HG02678 (cell line): ENCODE measurements around the gene TMEM271.
"Not testable (repeated sequence)": the region's sequence is repeated elsewhere in the genome, so short reads cannot be mapped to it uniquely, and the experiment has no call there.

Experiments
- ATAC-seq: cut with Tn5 transposase; IDR thresholded peaks from one replicate; pipeline ENCODE4 v1.9.1; 2021; ENCODE audit warnings: mild to moderate bottlenecking, moderate library complexity; ENCODE audit not compliant: unreplicated experiment

TMEM271 gene

DNA sequence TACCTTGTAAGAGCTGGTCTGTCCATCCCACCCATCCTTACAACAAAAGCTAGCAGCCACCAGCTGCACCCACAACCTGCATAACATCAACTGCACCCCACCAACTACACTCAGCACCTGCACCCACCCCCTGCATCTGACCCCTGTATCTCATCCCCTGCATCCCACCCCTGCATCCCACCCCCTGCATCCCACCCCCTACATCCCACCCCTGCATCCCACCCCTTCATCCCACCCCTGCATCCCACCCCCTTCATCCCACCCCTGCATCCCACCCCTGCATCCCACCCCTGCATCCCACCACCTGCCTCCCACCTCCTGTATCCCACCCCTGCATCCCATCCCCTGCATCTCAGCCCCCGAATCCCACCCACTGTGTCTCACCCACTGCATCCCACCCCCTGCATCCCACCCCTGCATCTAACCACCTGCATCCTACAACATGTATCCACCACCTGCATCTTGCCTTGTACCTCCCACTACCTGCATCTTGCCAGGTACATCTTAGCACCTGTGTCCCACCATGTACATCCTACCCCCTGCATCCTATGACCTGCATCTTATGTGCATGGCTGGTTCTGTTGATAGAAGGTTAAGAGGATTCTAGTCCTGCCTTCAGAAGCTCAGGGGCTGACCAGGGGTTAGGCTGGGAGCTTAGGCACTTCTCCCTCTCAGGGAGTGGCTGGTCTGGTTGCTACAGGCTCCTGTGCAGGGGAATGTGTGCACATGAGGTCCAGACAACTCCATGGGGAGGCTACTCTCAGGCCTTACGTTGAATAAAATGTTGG lies 9.4 kb downstream of the TMEM271 start:
- ATAC-seq: no peak

DNA sequence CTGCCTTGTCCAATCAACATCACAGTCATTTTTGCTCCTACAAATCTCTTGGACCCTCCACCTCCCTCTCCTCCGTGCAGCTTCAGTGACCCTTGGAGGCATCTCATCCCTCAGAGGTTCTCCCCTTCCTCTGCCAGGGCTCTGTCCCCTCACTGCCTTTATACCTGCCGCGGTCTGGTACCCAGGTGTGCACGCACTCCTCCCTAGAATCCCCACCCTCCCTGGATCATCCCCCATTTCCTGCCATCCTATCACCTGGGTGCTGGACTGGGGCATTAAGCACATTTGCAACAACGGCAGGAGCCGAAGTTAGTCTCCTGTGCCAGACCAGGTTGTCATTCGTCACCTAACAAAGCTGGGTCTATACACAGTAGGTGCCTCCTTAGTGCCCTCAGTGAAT lies 10.1 kb downstream of the TMEM271 start:
- no peak for ATAC-seq

DNA sequence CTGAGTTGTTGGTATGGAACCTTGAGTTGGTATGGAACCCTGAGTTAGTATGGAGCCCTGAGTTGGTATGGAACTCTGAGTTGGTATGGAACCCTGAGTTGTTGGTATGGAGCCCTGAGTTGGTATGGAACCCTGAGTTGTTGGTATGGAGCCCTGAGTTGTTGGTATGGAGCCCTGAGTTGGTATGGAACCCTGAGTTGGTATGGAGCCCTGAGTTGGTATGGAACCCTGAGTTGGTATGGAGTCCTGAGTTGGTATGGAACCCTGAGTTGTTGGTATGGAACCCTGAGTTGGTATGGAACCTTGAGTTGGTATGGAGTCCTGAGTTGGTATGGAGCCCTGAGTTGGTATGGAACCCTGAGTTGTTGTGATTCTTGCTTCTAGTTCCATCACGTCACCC lies 10.5 kb downstream of the TMEM271 start:
- ATAC-seq: not testable (repeated sequence)

DNA sequence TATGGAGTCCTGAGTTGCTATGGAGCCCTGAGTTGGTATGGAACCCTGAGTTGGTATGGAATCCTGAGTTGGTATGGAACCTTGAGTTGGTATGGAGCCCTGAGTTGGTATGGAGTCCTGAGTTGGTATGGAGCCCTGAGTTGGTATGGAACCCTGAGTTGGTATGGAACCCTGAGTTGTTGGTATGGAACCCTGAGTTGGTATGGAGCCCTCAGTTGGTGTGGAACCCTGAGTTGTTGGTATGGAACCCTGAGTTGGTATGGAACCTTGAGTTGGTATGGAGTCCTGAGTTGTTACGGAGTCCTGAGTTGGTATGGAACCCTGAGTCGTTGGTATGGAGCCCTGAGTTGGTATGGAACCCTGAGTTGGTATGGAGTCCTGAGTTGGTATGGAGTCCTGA lies 13.6 kb downstream of the TMEM271 start:
- ATAC-seq: not testable (repeated sequence)

DNA sequence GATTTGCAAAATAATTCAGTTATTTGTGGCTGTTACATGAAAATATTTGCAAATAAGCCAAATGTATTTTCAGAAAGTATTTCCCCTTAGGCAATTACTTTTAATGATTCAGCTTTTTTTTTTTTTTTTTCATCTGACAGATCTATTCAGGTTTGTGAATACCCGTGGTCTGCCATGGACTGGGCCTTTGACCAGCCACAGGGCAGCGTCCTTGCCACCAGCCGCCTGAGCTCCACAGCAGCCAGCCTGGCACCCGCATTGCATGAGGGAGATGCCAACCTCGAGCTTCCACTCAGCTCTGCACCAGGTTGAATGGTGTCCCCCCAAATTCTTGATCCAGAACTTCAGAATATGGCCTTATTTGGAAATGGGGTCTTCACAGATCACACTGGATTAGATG lies 14.7 kb downstream of the TMEM271 start:
- ATAC-seq: no peak

DNA sequence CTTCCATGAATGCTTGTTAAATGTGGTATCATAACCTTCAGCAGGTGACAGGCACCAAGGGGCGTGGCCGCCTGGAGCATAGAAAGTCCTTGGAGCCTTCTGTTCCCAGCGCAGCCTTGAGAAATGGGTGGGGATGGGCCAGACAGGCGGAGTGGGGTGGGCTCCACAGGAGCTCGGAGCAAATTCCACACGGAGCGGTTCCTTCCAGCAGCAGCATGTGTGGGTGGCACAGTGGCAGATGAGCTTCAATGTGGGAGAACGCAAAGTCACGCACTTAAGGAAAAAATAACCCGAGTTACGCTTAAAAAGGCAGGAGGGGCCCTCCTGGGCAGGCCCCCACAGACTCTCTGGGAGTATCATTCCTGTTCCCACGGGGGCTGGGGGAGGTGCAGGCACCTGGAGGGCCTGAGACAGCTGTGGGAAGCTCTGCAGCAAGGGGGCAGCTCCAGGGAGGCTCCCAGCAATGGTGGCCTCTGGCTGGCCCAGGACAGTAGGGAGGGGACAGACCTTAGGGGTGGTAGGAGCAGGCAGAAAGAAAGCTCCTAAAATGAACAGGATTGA lies 15.3 kb downstream of the TMEM271 start:
- no peak for ATAC-seq

DNA sequence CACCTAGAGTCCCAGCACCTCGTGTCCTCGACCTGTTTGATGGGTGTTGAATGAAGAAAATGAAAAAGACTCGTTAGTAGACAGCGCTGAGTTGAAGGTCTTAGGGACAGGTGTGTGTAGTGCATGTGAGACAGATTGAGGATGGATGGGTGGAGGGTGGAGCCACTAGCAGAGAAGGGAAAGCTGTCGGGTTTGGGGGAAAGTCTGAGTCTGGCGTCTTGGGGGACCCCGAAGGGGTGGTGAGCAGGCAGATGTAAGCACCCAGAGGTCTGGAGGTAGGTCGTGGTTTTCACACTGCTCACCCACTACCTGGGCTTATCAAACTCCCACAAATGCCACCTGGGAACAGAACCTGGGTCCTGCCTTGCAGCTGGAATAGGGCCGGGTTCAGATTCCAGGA lies 16.0 kb downstream of the TMEM271 start:
- ATAC-seq: no peak

DNA sequence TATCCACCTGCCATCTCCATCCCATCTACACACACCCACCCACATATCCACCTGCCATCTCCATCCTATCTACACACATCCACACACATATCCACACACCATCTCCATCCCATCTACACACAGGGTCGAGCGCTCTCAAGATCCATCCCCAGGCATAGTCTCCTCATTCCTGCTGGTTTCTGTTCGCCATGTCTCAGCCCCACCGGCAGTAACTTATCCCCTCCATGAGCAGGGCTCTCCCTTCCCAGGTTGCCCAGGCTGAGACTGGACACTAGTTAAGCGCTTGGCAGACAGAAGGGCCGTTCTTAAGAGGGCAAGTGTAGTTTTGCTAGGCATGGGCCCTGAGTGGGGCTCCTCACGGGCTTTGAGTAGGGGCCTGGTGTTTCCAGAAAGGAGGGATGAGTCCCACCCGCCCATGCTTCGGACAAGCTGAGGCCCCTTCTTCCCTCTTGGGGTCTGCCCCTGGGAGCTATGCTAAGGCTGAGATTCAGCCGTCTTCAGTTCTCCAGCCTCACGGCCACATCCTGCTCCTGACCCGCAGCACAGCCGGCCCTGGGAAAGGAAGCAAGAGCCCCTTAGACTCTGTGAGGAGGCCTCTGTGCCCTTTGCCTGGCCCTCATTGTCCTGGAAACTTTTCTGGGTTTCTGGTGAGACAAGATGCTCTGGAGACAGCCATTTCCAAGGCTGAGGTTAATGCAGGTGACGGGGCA lies 20.4 kb downstream of the TMEM271 start:
- ATAC-seq: no peak

DNA sequence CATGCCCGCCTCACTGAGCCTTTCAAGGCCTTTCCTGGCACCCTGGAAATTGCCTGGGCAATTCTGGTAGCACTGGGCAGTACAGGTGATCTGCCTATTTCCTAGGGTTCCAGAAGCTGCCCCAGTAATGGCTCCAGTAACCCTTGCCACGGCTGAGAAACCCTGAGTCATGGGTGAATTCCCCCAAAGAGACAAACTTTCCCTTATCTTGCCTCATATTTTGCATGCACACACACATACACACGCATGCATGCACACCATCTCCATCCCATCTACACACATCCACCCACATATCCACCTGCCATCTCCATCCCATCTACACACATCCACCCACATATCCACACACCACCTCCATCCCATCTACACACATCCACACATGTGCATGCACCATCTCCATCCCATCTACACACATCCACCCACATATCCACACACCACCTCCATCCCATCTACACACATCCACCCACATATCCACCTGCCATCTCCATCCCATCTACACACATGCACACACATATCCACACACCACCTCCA lies 21.2 kb downstream of the TMEM271 start:
- not testable (repeated sequence) for ATAC-seq

DNA sequence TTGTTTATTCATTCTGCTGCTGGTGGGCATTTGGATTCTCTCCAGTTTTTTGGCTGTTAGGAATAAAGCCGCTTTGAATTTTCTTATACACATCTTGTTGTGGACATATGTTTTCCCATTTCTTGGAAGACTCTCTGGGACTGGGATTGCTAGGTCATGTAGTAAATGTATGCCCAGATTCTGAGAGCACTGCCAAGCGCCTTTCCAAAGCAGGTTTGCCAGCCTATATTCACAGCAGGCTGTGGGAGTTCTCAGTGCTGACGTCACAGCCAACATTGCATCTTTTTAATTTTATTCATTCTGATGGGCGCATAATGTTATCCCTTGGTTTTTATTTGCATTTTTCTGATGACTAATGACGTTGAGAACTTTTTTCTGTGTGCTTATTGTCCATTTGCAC lies 24.1 kb downstream of the TMEM271 start:
- no peak for ATAC-seq

DNA sequence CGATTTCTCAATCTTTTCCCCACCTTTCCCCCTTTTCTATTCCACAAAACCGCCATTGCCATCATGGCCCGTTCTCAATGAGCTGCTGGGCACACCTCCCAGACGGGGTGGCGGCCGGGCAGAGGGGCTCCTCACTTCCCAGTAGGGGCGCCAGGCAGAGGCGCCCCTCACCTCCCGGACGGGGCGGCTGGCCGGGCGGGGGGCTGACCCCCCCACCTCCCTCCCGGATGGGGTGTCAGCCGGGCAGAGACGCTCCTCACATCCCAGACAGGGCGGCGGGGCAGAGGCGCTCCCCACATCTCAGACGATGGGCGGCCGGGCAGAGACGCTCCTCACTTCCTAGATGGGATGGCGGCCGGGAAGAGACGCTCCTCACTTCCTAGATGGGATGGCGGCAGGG lies 25.8 kb downstream of the TMEM271 start:
- ATAC-seq: not testable (repeated sequence)

DNA sequence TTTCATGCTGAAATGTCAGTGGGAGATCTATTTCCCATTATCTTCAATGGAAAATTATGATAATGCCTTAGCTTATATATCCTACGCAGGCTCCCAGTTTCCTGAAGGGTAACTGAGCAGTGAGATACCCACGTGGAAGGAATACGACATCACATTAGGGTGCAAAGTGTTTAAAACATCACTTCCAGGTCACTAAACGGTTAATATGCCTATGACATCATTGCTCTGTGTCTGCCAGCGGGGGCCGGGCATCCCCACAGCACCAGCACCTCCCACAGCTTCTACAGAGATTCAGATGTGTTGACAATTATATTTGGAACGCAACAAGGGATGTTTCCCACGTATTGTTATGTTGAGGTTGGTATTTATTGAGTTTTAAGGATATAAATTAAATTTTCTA lies 27.1 kb downstream of the TMEM271 start:
- ATAC-seq: no peak

DNA sequence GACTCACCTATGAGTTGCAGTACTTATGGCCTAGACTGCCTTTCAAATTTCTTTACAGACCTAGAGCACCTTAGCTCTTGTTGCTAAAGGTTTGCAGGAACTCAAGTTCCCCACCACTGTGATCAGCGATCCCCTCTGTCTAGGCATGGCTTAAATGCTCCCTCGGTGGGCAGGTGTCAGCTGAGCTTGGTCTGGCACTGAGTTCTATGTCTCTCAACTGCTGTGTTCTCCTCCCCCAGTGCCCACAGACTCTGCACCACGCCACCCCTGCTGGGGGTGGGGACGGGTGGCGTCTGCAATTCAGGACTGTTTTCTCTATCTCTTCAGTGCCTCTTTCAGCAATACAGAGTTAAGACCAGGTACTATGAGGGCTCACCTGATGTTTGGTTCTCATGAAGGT lies 30.5 kb downstream of the TMEM271 start:
- ATAC-seq: no peak

DNA sequence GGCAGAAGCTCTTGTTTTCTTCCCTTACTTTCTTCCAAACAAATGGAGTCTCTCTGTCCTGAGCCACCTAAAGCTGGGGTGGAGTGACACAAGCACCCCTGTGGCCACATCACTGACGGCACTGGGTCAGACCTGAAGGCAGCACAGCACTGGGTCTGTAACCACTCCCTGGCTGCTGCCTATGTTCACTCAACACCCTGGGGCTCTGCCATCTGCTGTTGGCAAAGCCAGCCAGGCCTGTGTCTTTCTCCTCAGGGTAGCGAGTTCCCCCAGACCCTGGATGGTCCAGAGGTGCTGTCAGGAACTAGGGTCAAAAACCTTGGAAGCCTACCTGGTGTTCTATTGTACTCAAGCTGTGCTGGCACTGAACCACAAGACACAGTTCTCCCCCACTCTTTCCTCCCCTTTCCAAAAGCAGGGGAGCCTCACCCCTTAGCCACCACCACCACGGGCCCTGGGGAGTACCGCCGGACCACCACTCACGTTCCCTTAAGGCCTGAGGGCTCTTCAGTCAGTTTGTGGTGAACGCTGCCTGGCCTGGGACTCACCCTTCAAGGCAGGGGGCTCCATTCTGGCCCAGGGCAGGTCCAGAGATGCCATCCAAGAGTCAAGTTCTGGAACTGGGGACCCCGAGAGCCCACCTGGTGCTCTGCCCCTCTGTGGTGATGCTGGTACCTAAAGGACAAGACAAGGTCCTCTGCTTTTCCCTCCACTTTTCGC lies 31.5 kb downstream of the TMEM271 start:
- no peak for ATAC-seq

DNA sequence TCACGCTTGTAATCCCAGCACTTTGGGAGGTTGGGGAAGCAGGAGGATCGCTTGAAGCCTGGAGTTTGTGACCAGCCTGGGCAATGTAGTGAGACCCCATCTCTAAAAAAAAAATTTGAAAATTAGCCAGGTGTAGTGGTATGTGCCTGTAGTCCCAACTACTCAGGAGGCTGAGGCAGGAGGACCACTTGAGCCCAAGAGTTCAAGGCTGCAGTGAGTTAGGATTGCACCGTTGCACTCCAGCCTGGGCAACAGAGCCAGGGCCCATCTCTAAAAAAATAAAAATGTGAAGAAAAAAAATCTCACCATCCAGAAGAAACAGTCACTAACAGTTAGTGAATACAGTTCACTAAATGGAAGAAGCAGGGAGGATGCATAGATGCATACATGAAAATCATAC lies 34.8 kb downstream of the TMEM271 start:
- ATAC-seq: no peak

DNA sequence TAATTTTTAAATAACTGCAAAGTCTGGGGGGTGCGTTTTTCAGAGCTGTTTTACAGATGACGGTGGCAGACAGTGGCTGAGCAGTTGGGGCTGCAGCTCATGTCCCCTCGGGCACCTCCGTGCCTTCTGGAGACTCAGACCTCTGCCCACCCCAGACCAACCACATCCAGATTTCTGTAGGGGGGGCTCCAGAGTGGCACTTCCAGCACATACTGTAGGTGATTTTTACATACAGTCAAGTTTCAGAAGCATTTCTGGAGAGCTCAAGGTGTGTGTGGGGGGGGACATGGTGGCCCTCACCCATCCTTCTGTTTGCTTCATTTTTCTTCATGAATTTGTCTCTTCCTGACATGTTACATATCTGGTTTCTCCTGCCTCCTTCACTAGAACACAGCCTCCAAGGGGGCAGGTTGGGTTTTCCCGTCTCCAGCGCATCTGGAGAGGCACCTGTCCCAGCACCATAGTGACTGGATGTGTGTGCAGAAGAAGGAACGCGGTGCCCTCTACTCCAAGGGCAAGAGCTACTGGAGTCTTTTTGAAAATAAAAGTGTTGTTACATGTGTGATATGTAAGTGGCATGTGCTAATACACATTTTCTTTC lies 37.5 kb downstream of the TMEM271 start:
- no peak for ATAC-seq

DNA sequence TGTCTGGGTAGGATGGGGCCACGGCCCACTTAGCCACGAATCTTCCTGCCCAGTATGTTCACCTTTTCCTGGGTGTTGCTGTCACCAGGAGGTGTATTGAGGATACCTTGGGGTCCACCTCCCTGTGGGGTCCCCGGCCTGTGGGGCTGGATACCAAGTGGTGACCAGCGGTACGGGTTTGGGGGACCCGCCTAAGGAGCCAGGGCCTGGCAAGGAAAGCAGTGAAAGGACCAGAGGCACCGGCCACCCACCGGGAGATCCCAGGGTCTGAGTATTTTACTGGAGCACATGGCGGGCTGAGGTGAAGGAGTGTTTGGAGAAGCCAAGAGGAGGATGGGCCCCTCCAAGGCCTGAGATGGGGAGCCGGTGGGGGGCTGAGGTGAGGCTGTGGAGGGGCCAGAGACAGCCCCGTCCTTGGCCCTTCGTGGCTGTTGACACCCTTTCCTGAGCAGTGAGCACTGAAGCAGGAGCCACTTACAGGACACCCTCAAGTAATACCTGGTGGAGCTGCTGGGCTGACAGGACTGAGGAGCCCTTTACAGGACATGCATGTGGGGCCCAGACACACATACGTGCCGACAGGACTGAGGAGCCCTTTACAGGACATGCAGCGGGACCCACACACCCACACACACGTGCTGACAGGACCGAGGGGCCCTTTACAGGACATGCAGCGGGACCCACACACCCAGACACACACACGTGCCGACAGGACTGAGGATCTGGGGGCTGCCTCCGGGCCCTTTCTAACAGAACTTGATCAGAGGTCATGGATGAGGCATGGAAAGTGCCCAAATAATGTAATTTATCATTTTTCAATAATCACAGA lies 38.4 kb downstream of the TMEM271 start:
- no peak for ATAC-seq

DNA sequence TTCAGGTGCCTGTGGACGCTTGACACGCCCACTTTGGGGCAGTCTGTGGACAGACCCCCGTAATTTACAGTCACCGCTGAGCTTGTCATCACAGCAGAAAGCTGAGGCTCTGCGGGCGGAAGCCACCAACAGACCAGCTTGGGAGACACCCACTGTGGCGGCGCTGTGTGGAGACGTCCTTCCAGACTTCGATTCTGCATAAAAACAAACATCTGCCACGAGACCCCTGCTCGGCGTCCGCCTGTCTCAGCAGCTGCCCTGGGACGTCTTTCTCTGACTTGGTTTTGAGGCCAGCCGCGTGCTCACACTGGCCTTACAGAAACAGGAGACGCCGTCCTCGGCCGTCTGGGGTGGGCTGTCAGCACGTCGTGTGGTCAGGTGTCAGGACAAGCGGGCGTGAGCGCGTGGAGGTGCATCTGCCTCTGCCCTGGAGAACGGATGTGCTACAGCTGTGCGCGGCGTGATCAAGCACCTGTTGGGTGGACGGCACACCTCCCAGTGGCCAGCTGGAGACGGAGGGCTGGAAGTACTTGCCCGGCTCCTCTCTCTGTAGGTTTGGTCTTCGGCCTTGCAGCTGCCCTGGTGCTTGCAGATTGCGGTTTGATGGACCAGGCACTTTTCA lies 39.6 kb downstream of the TMEM271 start:
- ATAC-seq: no peak

DNA sequence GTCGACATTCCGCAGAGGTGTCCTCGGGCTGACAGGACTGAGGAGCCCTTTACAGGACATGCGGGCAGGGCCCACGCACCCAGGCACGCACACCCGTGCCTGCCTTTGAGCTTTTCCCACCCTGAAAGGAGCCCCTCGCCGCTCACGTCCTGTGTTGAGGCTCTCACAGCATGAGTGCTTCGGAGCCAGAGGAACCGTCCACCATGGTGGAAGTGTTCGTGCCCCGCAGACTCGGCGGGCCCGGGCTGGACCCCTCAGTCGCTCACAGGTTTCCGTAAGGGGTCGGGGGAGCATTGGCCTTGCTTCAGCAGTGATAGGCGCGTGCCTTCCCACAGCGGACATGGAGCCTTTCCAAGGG lies 40.2 kb downstream of the TMEM271 start:
- no peak for ATAC-seq
